H54 (cell line): Measurements from ENCODE around the gene MAVS.
A peak's percentile ranks its signal among the peaks of the same experiment; 100 is the strongest.
"Not testable (repeated sequence)": the region's sequence is repeated elsewhere in the genome, so short reads cannot be mapped to it uniquely, and the experiment has no call there.

Source experiments
- DNase-seq: peaks from one replicate; pipeline ENCODE4 v3.0.0; 2011; ENCODE audit warnings: low spot score, mixed read lengths; ENCODE audit not compliant: insufficient read length
- FAIRE-seq: peaks from 3 replicates; lab custom pipeline; 2011; peaks lifted over from hg19 to GRCh38; lab: Jason Lieb, UNC
- POLR2A ChIP-seq: IDR thresholded peaks from 2 replicates; pipeline ENCODE4 v1.6.1; 2011; ENCODE audit warnings: low read depth, mild to moderate bottlenecking, low read length

The MAVS gene

GRCh38 chr20:3821996-3822395 lies 24.6 kb upstream of the MAVS start:
- TF ChIP-seq POLR2A = no peak
- FAIRE-seq (no peak), DNase-seq (no peak)

GRCh38 chr20:3823881-3824280 lies 22.8 kb upstream of the MAVS start:
- TF ChIP-seq POLR2A = no peak
- FAIRE-seq (no peak), DNase-seq (no peak)

GRCh38 chr20:3825526-3825925 lies 21.1 kb upstream of the MAVS start:
- DNase-seq = no peak
- no peak for TF ChIP-seq POLR2A
- FAIRE-seq = no peak

- DNase-seq (no peak), FAIRE-seq (no peak)
- no peak for TF ChIP-seq POLR2A
Observed at GRCh38 chr20:3826420-3826819, 20.2 kb upstream of the MAVS start.

GRCh38 chr20:3828798-3829197 lies 17.8 kb upstream of the MAVS start:
- FAIRE-seq = no peak

GRCh38 chr20:3829891-3830290 lies 16.7 kb upstream of the MAVS start:
- DNase-seq, FAIRE-seq: not testable (repeated sequence)

More at GRCh38 chr20:3828798-3829197, 17.8 kb upstream of the MAVS start:
- no peak for TF ChIP-seq POLR2A
- DNase-seq = no peak

- TF ChIP-seq POLR2A = no peak
- DNase-seq (no peak), FAIRE-seq (no peak)
Observed at GRCh38 chr20:3836132-3836531, 10.5 kb upstream of the MAVS start.

GRCh38 chr20:3839328-3839727 lies 7.3 kb upstream of the MAVS start:
- no peak for DNase-seq
- TF ChIP-seq POLR2A = no peak
- FAIRE-seq = no peak

- not testable (repeated sequence) for FAIRE-seq
Observed at GRCh38 chr20:3840201-3840600, 6.4 kb upstream of the MAVS start.

GRCh38 chr20:3842348-3842930 lies 4.2 kb upstream of the MAVS start:
- TF ChIP-seq POLR2A = no peak
- DNase-seq (no peak), FAIRE-seq (no peak)

More at GRCh38 chr20:3840201-3840600, 6.4 kb upstream of the MAVS start:
- not testable (repeated sequence) for DNase-seq

- FAIRE-seq = no peak
- peak; percentile 87 for DNase-seq
- no peak for TF ChIP-seq POLR2A
Observed at GRCh38 chr20:3843490-3843889, 3.1 kb upstream of the MAVS start.

GRCh38 chr20:3843990-3844619 lies 2.5 kb upstream of the MAVS start:
- DNase-seq, FAIRE-seq: not testable (repeated sequence)

- TF ChIP-seq POLR2A = no peak
- no peak for FAIRE-seq
- no peak for DNase-seq
Observed at GRCh38 chr20:3846378-3846739, 275 bp upstream of the MAVS start.

- no peak for TF ChIP-seq POLR2A
- FAIRE-seq = no peak
Observed at GRCh38 chr20:3847429-3847940, 851 bp downstream of the MAVS start.

GRCh38 chr20:3848565-3848964 lies 1.9 kb downstream of the MAVS start:
- TF ChIP-seq POLR2A = no peak
- DNase-seq (no peak), FAIRE-seq (no peak)

More at GRCh38 chr20:3847429-3847940, 851 bp downstream of the MAVS start:
- no peak for DNase-seq
